Hepatocyte (in vitro differentiated cells): ENCODE results near the gene DDR1. TPM values are rescaled to one million over a fixed set of nuclear protein-coding genes. Genes with fewer than 3 reads are reported as not detected.

Source experiments
- DNase-seq: peaks from one replicate; pipeline ENCODE4 v3.0.0-alpha.2; 2016; ENCODE audit warnings: low spot score
- H2AFZ ChIP-seq: fragments of 200-600 bp; sonication (generic); 2 replicates; pipeline ENCODE4 v1.6.0; 2016; ENCODE audit warnings: antibody characterized with exemption, mild to moderate bottlenecking
- H3K27ac ChIP-seq: fragments of 200-600 bp; sonication (generic); 2 replicates; pipeline ENCODE4 v1.5.1; 2016; ENCODE audit warnings: mild to moderate bottlenecking
- H3K27me3 ChIP-seq: fragments of 200-600 bp; sonication (generic); 2 replicates; pipeline ENCODE4 v1.6.1; 2016
- H3K36me3 ChIP-seq: fragments of 200-600 bp; sonication (generic); replicated peaks from 2 replicates; pipeline ENCODE4 v1.5.1; 2016; ENCODE audit warnings: low read depth; ENCODE audit not compliant: insufficient read depth
- H3K4me1 ChIP-seq: fragments of 200-600 bp; sonication (generic); 2 replicates; pipeline ENCODE4 v1.5.1; 2016; ENCODE audit warnings: mild to moderate bottlenecking, moderate library complexity; ENCODE audit not compliant: insufficient read depth
- H3K4me2 ChIP-seq: fragments of 200-600 bp; sonication (generic); 2 replicates; pipeline ENCODE4 v1.6.0; 2016
- H3K4me3 ChIP-seq: fragments of 200-600 bp; sonication (generic); 2 replicates; pipeline ENCODE4 v1.5.1; 2016; ENCODE audit warnings: mild to moderate bottlenecking
- H3K79me2 ChIP-seq: fragments of 200-600 bp; sonication (generic); 2 replicates; pipeline ENCODE4 v1.6.0; 2017; ENCODE audit warnings: mild to moderate bottlenecking
- H3K9me2 ChIP-seq: fragments of 200-600 bp; sonication (generic); replicated peaks from 2 replicates; pipeline ENCODE4 v1.6.0; 2017; ENCODE audit warnings: mild to moderate bottlenecking; ENCODE audit not compliant: insufficient read depth
- H3K9me3 ChIP-seq: fragments of 200-600 bp; sonication (generic); 2 replicates; pipeline ENCODE4 v1.5.1; 2016; ENCODE audit warnings: low read depth, mild to moderate bottlenecking
- H4K20me1 ChIP-seq: fragments of 200-600 bp; sonication (generic); 2 replicates; pipeline ENCODE4 v1.6.0; 2016; ENCODE audit warnings: mild to moderate bottlenecking; ENCODE audit not compliant: insufficient read depth, poor library complexity, severe bottlenecking
- EZH2 ChIP-seq: fragments of 200-600 bp; sonication (generic); IDR thresholded peaks from 2 replicates; pipeline ENCODE4 v1.6.1; 2016; ENCODE audit warnings: antibody characterized with exemption, mild to moderate bottlenecking, borderline replicate concordance
- EZH2phosphoT487 ChIP-seq: fragments of 200-600 bp; sonication (generic); IDR thresholded peaks from one replicate; pipeline ENCODE4 v1.6.1; 2018; ENCODE audit warnings: antibody characterized with exemption, mild to moderate bottlenecking, low read depth, moderate library complexity; ENCODE audit not compliant: unreplicated experiment, severe bottlenecking
- WGBS: methylation state at CpG from one replicate; pipeline ENCODE4 v1.1.6; 2016; ENCODE audit warnings: low lambda C conversion rate; ENCODE audit errors: missing lambda C conversion rate; 5-methylcytosine and 5-hydroxymethylcytosine counted together
- polyA plus RNA-seq: library from polyadenylated mRNA; unstranded; fragments of >200 nt; fragmentation: Nextera tagmentation; extraction: Ambion mirVana; gene quantifications from 2 replicates; pipeline ENCODE4 v1.2.1, GENCODE V29; 2016
- total RNA-seq: library from RNA; depleted of rRNA; stranded (reverse); fragments of >200 nt; gene quantifications from 2 replicates; pipeline ENCODE4 v1.2.3, GENCODE V29; 2014
- TF ChIP-seq, protein P1 (sequence below): fragments of 200-600 bp; sonication (generic); IDR thresholded peaks from 2 replicates; pipeline ENCODE4 v1.5.1; 2016; ENCODE audit warnings: antibody characterized with exemption, mild to moderate bottlenecking; ENCODE audit not compliant: poor library complexity

The DDR1 gene
- total and polyA plus RNA-seq, 2 experiments from 2014 or later = 94.4 TPM

DNA sequence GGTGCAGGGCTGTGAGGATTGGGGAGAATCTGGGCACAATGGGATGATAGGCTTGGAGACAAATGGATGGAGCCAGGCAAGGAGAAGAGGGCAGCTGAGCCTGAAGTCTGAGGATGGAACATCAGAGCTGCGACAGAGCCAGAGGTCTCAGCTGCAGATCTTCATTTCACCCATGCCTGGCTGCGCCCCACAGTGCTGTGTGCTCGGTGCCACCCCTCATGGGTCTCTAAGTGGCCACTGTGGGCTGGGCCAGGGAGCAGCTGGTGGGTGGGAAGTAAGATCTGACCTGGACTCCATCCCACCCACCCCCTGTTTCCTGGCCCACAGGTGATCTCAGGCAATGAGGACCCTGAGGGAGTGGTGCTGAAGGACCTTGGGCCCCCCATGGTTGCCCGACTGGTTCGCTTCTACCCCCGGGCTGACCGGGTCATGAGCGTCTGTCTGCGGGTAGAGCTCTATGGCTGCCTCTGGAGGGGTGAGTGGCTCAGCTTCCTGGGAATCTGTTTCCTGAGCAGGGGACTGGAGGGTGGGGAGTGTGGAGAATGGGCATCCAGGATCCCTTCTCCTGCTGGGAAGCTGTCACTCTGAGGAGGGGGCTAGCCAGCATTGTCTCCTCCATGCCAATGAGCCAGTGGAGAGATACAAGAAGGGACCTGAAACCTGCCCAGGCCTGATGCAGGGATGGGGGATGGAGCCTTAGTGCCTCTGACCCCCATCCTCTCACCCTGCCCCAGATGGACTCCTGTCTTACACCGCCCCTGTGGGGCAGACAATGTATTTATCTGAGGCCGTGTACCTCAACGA is 6.5 kb downstream of the DDR1 start:
- Histone ChIP-seq H3K4me1 (peaks cover 11% of the 10 kb centered on the region), H3K4me3 (no peak overlapping the region), H4K20me1 (peaks cover 36% of the 10 kb centered on the region), H3K9me3 (no peaks in the 10 kb centered on the region), H3K9me2 (no peaks in the 10 kb centered on the region), H3K27ac (no peak overlapping the region), H3K79me2 (peaks cover 54% of the 10 kb centered on the region), H2AFZ (no peak overlapping the region), H3K27me3 (no peaks in the 10 kb centered on the region), H3K4me2 (no peak overlapping the region), H3K36me3 (no peaks in the 10 kb centered on the region)
- 90% methylated on average over 12 of the region's 12 CpGs for WGBS
- no peak for DNase-seq
- TF ChIP-seq EZH2phosphoT487 (no peak), EZH2 (no peak)
- TF ChIP-seq, protein P1, sequence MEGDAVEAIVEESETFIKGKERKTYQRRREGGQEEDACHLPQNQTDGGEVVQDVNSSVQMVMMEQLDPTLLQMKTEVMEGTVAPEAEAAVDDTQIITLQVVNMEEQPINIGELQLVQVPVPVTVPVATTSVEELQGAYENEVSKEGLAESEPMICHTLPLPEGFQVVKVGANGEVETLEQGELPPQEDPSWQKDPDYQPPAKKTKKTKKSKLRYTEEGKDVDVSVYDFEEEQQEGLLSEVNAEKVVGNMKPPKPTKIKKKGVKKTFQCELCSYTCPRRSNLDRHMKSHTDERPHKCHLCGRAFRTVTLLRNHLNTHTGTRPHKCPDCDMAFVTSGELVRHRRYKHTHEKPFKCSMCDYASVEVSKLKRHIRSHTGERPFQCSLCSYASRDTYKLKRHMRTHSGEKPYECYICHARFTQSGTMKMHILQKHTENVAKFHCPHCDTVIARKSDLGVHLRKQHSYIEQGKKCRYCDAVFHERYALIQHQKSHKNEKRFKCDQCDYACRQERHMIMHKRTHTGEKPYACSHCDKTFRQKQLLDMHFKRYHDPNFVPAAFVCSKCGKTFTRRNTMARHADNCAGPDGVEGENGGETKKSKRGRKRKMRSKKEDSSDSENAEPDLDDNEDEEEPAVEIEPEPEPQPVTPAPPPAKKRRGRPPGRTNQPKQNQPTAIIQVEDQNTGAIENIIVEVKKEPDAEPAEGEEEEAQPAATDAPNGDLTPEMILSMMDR = no peak

DNA sequence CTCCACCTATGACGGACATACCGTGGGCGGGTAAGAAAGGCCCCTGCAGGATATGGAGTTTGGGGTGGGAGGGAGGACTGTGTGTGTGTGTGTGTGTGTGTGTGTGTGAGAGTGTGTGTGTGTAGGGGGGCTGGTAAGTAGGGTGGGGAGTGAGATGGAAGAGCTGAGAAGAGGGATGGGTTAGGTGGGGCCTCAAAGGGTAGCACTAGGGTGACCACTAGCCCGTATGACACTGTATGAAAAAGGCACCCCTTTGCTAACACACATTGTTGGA is 7.1 kb downstream of the DDR1 start:
- H3K9me2 ChIP-seq = no peaks in the 10 kb centered on the region
- 91% methylated on average over 4 of the region's 4 CpGs for WGBS
- TF ChIP-seq EZH2 (no peak), EZH2phosphoT487 (no peak)
- TF ChIP-seq, protein P1 = no peak
- DNase-seq = no peak
- H3K79me2 ChIP-seq = peaks cover 52% of the 10 kb centered on the region
- H2AFZ ChIP-seq = no peak overlapping the region
- no peaks in the 10 kb centered on the region for H3K36me3 ChIP-seq
- H4K20me1 ChIP-seq = peaks cover 36% of the 10 kb centered on the region
- peaks cover 9% of the 10 kb centered on the region for H3K4me1 ChIP-seq
- no peaks in the 10 kb centered on the region for H3K27me3 ChIP-seq
- no peaks in the 10 kb centered on the region for H3K9me3 ChIP-seq
- no peak overlapping the region for H3K4me2 ChIP-seq
- no peak overlapping the region for H3K27ac ChIP-seq
- H3K4me3 ChIP-seq = no peak overlapping the region

DNA sequence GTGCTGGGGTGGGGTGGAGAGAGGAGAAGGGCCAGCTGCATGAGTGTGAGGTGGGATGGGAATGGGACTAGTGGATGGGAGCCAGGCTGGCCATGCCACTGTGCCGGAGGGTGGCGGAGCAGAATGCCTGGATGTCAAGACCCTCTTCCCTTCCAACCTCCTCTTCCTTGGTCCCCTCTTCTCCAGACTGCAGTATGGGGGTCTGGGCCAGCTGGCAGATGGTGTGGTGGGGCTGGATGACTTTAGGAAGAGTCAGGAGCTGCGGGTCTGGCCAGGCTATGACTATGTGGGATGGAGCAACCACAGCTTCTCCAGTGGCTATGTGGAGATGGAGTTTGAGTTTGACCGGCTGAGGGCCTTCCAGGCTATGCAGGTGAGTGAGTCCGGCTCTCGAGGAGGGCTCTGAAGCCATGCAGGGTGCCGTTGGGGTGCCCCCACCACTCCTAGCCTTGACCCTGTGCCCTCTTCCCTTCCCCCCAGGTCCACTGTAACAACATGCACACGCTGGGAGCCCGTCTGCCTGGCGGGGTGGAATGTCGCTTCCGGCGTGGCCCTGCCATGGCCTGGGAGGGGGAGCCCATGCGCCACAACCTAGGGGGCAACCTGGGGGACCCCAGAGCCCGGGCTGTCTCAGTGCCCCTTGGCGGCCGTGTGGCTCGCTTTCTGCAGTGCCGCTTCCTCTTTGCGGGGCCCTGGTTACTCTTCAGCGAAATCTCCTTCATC is 7.7 kb downstream of the DDR1 start:
- no peak overlapping the region for H3K27ac ChIP-seq
- no peak overlapping the region for H2AFZ ChIP-seq
- WGBS = 98% methylated on average over 14 of the region's 21 CpGs
- no peaks in the 10 kb centered on the region for H3K9me2 ChIP-seq
- peaks cover 46% of the 10 kb centered on the region for H3K79me2 ChIP-seq
- no peaks in the 10 kb centered on the region for H3K27me3 ChIP-seq
- H3K9me3 ChIP-seq = no peaks in the 10 kb centered on the region
- no peaks in the 10 kb centered on the region for H3K36me3 ChIP-seq
- DNase-seq = no peak
- H3K4me3 ChIP-seq = no peak overlapping the region
- peaks cover 34% of the 10 kb centered on the region for H4K20me1 ChIP-seq
- TF ChIP-seq, protein P1 = no peak
- TF ChIP-seq EZH2phosphoT487 = no peak
- peaks cover 3% of the 10 kb centered on the region for H3K4me1 ChIP-seq
- no peak overlapping the region for H3K4me2 ChIP-seq
